GM12878 (cell line): ENCODE results near the gene DCDC2. TPM values are rescaled to one million over a fixed set of nuclear protein-coding genes. Genes with fewer than 3 reads are reported as not detected.

ENCODE experiments used
- BHLHE40 ChIP-seq, 2 experiments: fragments of 450-650 bp in 1 of 2; IDR thresholded peaks; 2 replicates each; pipeline ENCODE4 v1.6.1; 2011 to 2017; ENCODE audit warnings: low read depth in 2 of 2, borderline replicate concordance in 1 of 2, improper control_type of control experiment in 1 of 2, low read length in 1 of 2, mild to moderate bottlenecking in 1 of 2
- BMI1 ChIP-seq: fragments of 450-650 bp; IDR thresholded peaks from 2 replicates; pipeline ENCODE4 v1.6.1; 2016; ENCODE audit warnings: mild to moderate bottlenecking, moderate library complexity, borderline replicate concordance
- CBFB ChIP-seq: IDR thresholded peaks from 2 replicates; pipeline ENCODE4 v1.6.1; 2016; ENCODE audit warnings: antibody characterized with exemption, low read depth
- CBX5 ChIP-seq: sonication (generic); IDR thresholded peaks from 2 replicates; pipeline ENCODE4 v1.6.1; 2016; ENCODE audit warnings: low read depth, moderate library complexity, mild to moderate bottlenecking, inconsistent platforms
- CEBPB ChIP-seq, 2 experiments: fragments of 150-350 bp in 1 of 2; IDR thresholded peaks; 2 replicates each; pipeline ENCODE4 v1.6.1; 2012 to 2014; ENCODE audit warnings: low read depth in 2 of 2, low read length in 2 of 2, borderline replicate concordance in 1 of 2, inconsistent platforms in 1 of 2
- DPF2 ChIP-seq: fragments of 450-650 bp; IDR thresholded peaks from 2 replicates; pipeline ENCODE4 v1.6.1; 2017; ENCODE audit warnings: mild to moderate bottlenecking
- EED ChIP-seq: sonication (generic); IDR thresholded peaks from 2 replicates; pipeline ENCODE4 v1.6.1; 2016; ENCODE audit warnings: antibody characterized with exemption, low read depth
- ELK1 ChIP-seq: IDR thresholded peaks from 2 replicates; pipeline ENCODE4 v1.6.1; 2012; ENCODE audit warnings: low read depth, low read length, improper control_type of control experiment
- ETV6 ChIP-seq, 2 experiments: fragments of 450-650 bp in 1 of 2; IDR thresholded peaks in 1 of 2; conservative IDR thresholded peaks in 1 of 2; 2 replicates each; pipeline ENCODE4 v1.6.1; 2014; ENCODE audit warnings: antibody characterized with exemption in 1 of 2, borderline replicate concordance in 1 of 2, low read depth in 1 of 2, mild to moderate bottlenecking in 1 of 2, moderate library complexity in 1 of 2
- GATAD2B ChIP-seq: fragments of 450-650 bp; conservative IDR thresholded peaks from 2 replicates; pipeline ENCODE4 v1.6.1; 2017; ENCODE audit warnings: low read depth, mild to moderate bottlenecking, moderate library complexity
- HCFC1 ChIP-seq: fragments of 150-350 bp; IDR thresholded peaks from 2 replicates; pipeline ENCODE4 v1.6.1; 2014; ENCODE audit warnings: low read length
- MEF2B ChIP-seq: fragments of 450-650 bp; IDR thresholded peaks from 2 replicates; pipeline ENCODE4 v1.6.1; 2018; ENCODE audit warnings: mild to moderate bottlenecking, moderate library complexity; ENCODE audit not compliant: partially characterized antibody, poor library complexity, severe bottlenecking
- PAX5 ChIP-seq: IDR thresholded peaks from 2 replicates; pipeline ENCODE4 v1.6.1; 2011; ENCODE audit warnings: low read depth, low read length, borderline replicate concordance
- RAD21 ChIP-seq: IDR thresholded peaks from 2 replicates; pipeline ENCODE4 v1.6.1; 2011; ENCODE audit warnings: mild to moderate bottlenecking, low read depth, low read length, moderate library complexity; ENCODE audit not compliant: insufficient read depth
- SMC3 ChIP-seq: IDR thresholded peaks from 2 replicates; pipeline ENCODE4 v1.6.1; 2011; ENCODE audit warnings: low read length, improper control_type of control experiment, borderline replicate concordance
- ZNF217 ChIP-seq: fragments of 450-650 bp; IDR thresholded peaks from 2 replicates; pipeline ENCODE4 v1.6.1; 2017; ENCODE audit warnings: antibody characterized with exemption, mild to moderate bottlenecking
- polyA plus RNA-seq, 11 experiments: library from polyadenylated mRNA; depleted of rRNA in 4 of 11; unstranded in 6 of 11; stranded (reverse) in 5 of 11; fragments of >200 nt; fragmentation: Nextera tagmentation in 4 of 11; fragmentation: Illumina TruSeq in 1 of 11; extraction: Ambion mirVana in 4 of 11; extraction: Trizol in 1 of 11; gene quantifications; 1 replicate in 1 of 11; 2 replicates in 10 of 11; pipeline versions ENCODE4 v1.2.1 to v1.2.3, GENCODE V29; 2011 to 2016; ENCODE audit warnings: inconsistent platforms in 2 of 11, missing spikeins in 2 of 11, low read depth in 1 of 11
- total RNA-seq, 4 experiments: library from RNA; depleted of rRNA in 3 of 4; stranded (reverse); fragments of >200 nt in 3 of 4; fragmentation: Illumina TruSeq in 1 of 4; extraction: Trizol in 1 of 4; gene quantifications; 2 replicates each; pipeline versions ENCODE4 v1.2.1 to v1.2.3, GENCODE V29; 2013 to 2021
- TF ChIP-seq, protein P1 (sequence below): fragments of 450-650 bp; IDR thresholded peaks from 2 replicates; pipeline ENCODE4 v1.6.1; 2016; ENCODE audit warnings: mild to moderate bottlenecking, moderate library complexity, borderline replicate concordance
- TF ChIP-seq, protein P2 (sequence below): IDR thresholded peaks from 2 replicates; pipeline ENCODE4 v1.6.1; 2012; ENCODE audit warnings: low read length, inconsistent platforms
- TF ChIP-seq, protein P3 (sequence below): IDR thresholded peaks from 2 replicates; pipeline ENCODE4 v1.6.1; 2011; ENCODE audit warnings: borderline replicate concordance, low read depth, mild to moderate bottlenecking, moderate library complexity, mixed read lengths, low read length; ENCODE audit not compliant: insufficient read depth; ENCODE audit errors: extremely low read length
- TF ChIP-seq, protein P4 (sequence below): fragments of 450-650 bp; IDR thresholded peaks from 2 replicates; pipeline ENCODE4 v1.6.1; 2016; ENCODE audit warnings: mild to moderate bottlenecking

DCDC2 gene
- total and polyA plus RNA-seq, 10 of the 15 experiments (the other 5 are each of a cell fraction or from before 2014, with no cell fraction given): under 0.01 to 0.03 TPM; not detected in 8

GRCh38 chr6:24359640-24360454, 2.0 kb upstream of the DCDC2 start (continued):
- TF ChIP-seq BHLHE40 (IDR thresholded peaks at IDR 0.05; ENCODE audit: borderline replicate concordance in 1 of 2, low read depth in 2 of 2, low read length in 1 of 2) (peak; percentile 93 to 98), MEF2B (peak; percentile 36), BMI1 (peak; percentile 95), ELK1 (no peak), GATAD2B (no peak; the same call in none of the 2 replicates), RAD21 (peak; percentile 49; the same call in 1 of the 2 replicates), EED (peak; percentile 19; the same call in 1 of the 2 replicates), ETV6 (conservative IDR thresholded peaks at IDR 0.05 in 1 of 2, IDR thresholded peaks at IDR 0.05 in 1 of 2; ENCODE audit: borderline replicate concordance in 1 of 2, low read depth in 1 of 2) (no peak), CBFB (0 out of 2 replicates have a peak, but pooled peaks have one; percentile 14), ZNF217 (0 out of 2 replicates have a peak, but pooled peaks have one; percentile 30), CBX5 (no peak), CEBPB (IDR thresholded peaks at IDR 0.05; ENCODE audit: borderline replicate concordance in 1 of 2, low read depth in 2 of 2, low read length in 2 of 2) (no peak), DPF2 (peak; percentile 54; the same call in 1 of the 2 replicates), HCFC1 (no peak), SMC3 (peak; percentile 49; the same call in 1 of the 2 replicates), PAX5 (no peak; the same call in 1 of the 2 replicates)
- TF ChIP-seq, protein P1, sequence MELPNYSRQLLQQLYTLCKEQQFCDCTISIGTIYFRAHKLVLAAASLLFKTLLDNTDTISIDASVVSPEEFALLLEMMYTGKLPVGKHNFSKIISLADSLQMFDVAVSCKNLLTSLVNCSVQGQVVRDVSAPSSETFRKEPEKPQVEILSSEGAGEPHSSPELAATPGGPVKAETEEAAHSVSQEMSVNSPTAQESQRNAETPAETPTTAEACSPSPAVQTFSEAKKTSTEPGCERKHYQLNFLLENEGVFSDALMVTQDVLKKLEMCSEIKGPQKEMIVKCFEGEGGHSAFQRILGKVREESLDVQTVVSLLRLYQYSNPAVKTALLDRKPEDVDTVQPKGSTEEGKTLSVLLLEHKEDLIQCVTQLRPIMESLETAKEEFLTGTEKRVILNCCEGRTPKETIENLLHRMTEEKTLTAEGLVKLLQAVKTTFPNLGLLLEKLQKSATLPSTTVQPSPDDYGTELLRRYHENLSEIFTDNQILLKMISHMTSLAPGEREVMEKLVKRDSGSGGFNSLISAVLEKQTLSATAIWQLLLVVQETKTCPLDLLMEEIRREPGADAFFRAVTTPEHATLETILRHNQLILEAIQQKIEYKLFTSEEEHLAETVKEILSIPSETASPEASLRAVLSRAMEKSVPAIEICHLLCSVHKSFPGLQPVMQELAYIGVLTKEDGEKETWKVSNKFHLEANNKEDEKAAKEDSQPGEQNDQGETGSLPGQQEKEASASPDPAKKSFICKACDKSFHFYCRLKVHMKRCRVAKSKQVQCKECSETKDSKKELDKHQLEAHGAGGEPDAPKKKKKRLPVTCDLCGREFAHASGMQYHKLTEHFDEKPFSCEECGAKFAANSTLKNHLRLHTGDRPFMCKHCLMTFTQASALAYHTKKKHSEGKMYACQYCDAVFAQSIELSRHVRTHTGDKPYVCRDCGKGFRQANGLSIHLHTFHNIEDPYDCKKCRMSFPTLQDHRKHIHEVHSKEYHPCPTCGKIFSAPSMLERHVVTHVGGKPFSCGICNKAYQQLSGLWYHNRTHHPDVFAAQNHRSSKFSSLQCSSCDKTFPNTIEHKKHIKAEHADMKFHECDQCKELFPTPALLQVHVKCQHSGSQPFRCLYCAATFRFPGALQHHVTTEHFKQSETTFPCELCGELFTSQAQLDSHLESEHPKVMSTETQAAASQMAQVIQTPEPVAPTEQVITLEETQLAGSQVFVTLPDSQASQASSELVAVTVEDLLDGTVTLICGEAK: no peak
- TF ChIP-seq, protein P2, sequence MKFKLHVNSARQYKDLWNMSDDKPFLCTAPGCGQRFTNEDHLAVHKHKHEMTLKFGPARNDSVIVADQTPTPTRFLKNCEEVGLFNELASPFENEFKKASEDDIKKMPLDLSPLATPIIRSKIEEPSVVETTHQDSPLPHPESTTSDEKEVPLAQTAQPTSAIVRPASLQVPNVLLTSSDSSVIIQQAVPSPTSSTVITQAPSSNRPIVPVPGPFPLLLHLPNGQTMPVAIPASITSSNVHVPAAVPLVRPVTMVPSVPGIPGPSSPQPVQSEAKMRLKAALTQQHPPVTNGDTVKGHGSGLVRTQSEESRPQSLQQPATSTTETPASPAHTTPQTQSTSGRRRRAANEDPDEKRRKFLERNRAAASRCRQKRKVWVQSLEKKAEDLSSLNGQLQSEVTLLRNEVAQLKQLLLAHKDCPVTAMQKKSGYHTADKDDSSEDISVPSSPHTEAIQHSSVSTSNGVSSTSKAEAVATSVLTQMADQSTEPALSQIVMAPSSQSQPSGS: no peak
- TF ChIP-seq, protein P3, sequence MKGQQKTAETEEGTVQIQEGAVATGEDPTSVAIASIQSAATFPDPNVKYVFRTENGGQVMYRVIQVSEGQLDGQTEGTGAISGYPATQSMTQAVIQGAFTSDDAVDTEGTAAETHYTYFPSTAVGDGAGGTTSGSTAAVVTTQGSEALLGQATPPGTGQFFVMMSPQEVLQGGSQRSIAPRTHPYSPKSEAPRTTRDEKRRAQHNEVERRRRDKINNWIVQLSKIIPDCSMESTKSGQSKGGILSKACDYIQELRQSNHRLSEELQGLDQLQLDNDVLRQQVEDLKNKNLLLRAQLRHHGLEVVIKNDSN: peak; percentile 70
- TF ChIP-seq, protein P4, sequence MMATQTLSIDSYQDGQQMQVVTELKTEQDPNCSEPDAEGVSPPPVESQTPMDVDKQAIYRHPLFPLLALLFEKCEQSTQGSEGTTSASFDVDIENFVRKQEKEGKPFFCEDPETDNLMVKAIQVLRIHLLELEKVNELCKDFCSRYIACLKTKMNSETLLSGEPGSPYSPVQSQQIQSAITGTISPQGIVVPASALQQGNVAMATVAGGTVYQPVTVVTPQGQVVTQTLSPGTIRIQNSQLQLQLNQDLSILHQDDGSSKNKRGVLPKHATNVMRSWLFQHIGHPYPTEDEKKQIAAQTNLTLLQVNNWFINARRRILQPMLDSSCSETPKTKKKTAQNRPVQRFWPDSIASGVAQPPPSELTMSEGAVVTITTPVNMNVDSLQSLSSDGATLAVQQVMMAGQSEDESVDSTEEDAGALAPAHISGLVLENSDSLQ: no peak
